Testis (tissue), 3 donors: Measurements from ENCODE around the gene RANBP3L. TPM values are rescaled to one million over a fixed set of nuclear protein-coding genes. Genes with fewer than 3 reads are reported as not detected.

ENCODE experiments used
- DNase-seq: peaks from one replicate; pipeline ENCODE4 v3.0.0-alpha.2; 2019
- H3K27ac ChIP-seq, 2 donors: fragments of 200-600 bp; sonication (generic); one replicate each; pipeline ENCODE4 v1.5.1; 2019
- H3K27me3 ChIP-seq: fragments of 200-600 bp; sonication (generic); one replicate; pipeline ENCODE4 v1.5.1; 2019
- H3K36me3 ChIP-seq: fragments of 200-600 bp; sonication (generic); one replicate; pipeline ENCODE4 v1.5.1; 2017; ENCODE audit warnings: low read depth; ENCODE audit errors: missing control alignments
- H3K4me1 ChIP-seq: fragments of 200-600 bp; sonication (generic); one replicate; pipeline ENCODE4 v1.5.1; 2019
- H3K4me3 ChIP-seq, 2 donors: fragments of 200-600 bp; sonication (generic); one replicate each; pipeline ENCODE4 v1.5.1; 2017 to 2019
- H3K9me3 ChIP-seq: fragments of 200-600 bp; sonication (generic); one replicate; pipeline ENCODE4 v1.5.1; 2017
- CTCF ChIP-seq, 3 experiments: fragments of 450-650 bp in 2 of 3; fragments of 200-600 bp in 1 of 3; sonication (generic) in 1 of 3; IDR thresholded peaks; one replicate each; pipeline ENCODE4 v1.5.1; 2016 to 2019; ENCODE audit warnings: antibody characterized with exemption in 3 of 3, mild to moderate bottlenecking in 2 of 3, moderate library complexity in 1 of 3
- POLR2A ChIP-seq: fragments of 450-650 bp; IDR thresholded peaks from one replicate; pipeline ENCODE4 v1.6.1; 2017; ENCODE audit warnings: antibody characterized with exemption, mild to moderate bottlenecking, moderate library complexity
- WGBS, 2 donors: methylation state at CpG; one replicate each; pipeline ENCODE4 v1.1.5; 2018; 5-methylcytosine and 5-hydroxymethylcytosine counted together
- intact Hi-C: fragments of 100-400 bp; cut with DNase I; formaldehyde crosslinking; loops from one replicate; pipeline ENCODE4 v1.15.1; 2023; ENCODE audit warnings: low total_unique reads
- polyA plus RNA-seq: library from polyadenylated mRNA; stranded (reverse); fragments of 350-450 nt; fragmentation: Illumina TruSeq; extraction: RNeasy Lipid Tissue Mini Kit (QIAGEN cat#74804); gene quantifications from one replicate; pipeline ENCODE4 v1.2.3, GENCODE V29; 2014; ENCODE audit warnings: low read depth, low replicate concordance; ENCODE audit not compliant: insufficient read depth
- total RNA-seq, 2 donors: library from RNA; depleted of rRNA; stranded (reverse); fragments of >200 nt; gene quantifications; one replicate each; pipeline ENCODE4 v1.2.3, GENCODE V29; 2016

Gene RANBP3L
- total and polyA plus RNA-seq, 3 donors from 2014 or later = 3.6 to 26.3 (median 19.9) TPM

GRCh38 chr5:36270876-36271575 is 30.7 kb downstream of the RANBP3L start:
- Histone ChIP-seq H3K4me1 (peaks cover 11% of the 10 kb centered on the region), H3K9me3 (no peaks in the 10 kb centered on the region), H3K4me3 (no peak overlapping the region), H3K36me3 (no peaks in the 10 kb centered on the region), H3K27me3 (no peaks in the 10 kb centered on the region), H3K27ac (no peak overlapping the region)
- intact Hi-C loops = no loop called here
- TF ChIP-seq CTCF (IDR thresholded peaks at IDR 0.05) (no peak), POLR2A (no peak)
- 76 to 79% methylated on average over 3 of the region's 3 CpGs for WGBS, 2 donors
- DNase-seq = no peak

GRCh38 chr5:36270175-36270574 is 31.5 kb downstream of the RANBP3L start:
- intact Hi-C loops = no loop called here
- Histone ChIP-seq H3K36me3 (no peaks in the 10 kb centered on the region), H3K9me3 (no peaks in the 10 kb centered on the region), H3K4me1 (peaks cover 11% of the 10 kb centered on the region), H3K27ac (no peak overlapping the region), H3K4me3 (no peak overlapping the region), H3K27me3 (no peaks in the 10 kb centered on the region)
- TF ChIP-seq POLR2A = no peak
- no peak for TF ChIP-seq CTCF (IDR thresholded peaks at IDR 0.05)
- 89 to 90% methylated on average over 3 of the region's 3 CpGs for WGBS, 2 donors
- no peak for DNase-seq

GRCh38 chr5:36269478-36269877 is 32.2 kb downstream of the RANBP3L start:
- Histone ChIP-seq H3K9me3 (no peaks in the 10 kb centered on the region), H3K4me3 (no peak overlapping the region), H3K27ac (no peak overlapping the region), H3K36me3 (no peaks in the 10 kb centered on the region), H3K27me3 (no peaks in the 10 kb centered on the region), H3K4me1 (peaks cover 5% of the 10 kb centered on the region)
- intact Hi-C loops = loop anchor here (10.0 kb wide), 1 partner anchor 125 kb away; no protein-coding TSS in a partner anchor
- no peak for DNase-seq
- TF ChIP-seq POLR2A (no peak), CTCF (IDR thresholded peaks at IDR 0.05) (no peak)

GRCh38 chr5:36267905-36268304 is 33.8 kb downstream of the RANBP3L start:
- 88 to 94% methylated on average over 3 of the region's 3 CpGs for WGBS, 2 donors
- no peaks in the 10 kb centered on the region for H3K4me1 ChIP-seq
- no peak for DNase-seq
- H3K9me3 ChIP-seq = no peaks in the 10 kb centered on the region
- no peaks in the 10 kb centered on the region for H3K27me3 ChIP-seq
- TF ChIP-seq CTCF (IDR thresholded peaks at IDR 0.05) (no peak), POLR2A (no peak)
- intact Hi-C loops = loop anchor here (10.0 kb wide), 1 partner anchor 127 kb away; no protein-coding TSS in a partner anchor
- no peak overlapping the region for H3K27ac ChIP-seq
- no peak overlapping the region for H3K4me3 ChIP-seq
- no peaks in the 10 kb centered on the region for H3K36me3 ChIP-seq
